PC-3 (cell line): ENCODE results near the gene NACC2. TPM values are rescaled to one million over a fixed set of nuclear protein-coding genes. Genes with fewer than 3 reads are reported as not detected.

ENCODE experiments used
- ATAC-seq: fragments of 200-7000 bp; cut with Tn5 transposase; 2 replicates; pipeline ENCODE4 v1.9.1; 2020; ENCODE audit warnings: mild to moderate bottlenecking, moderate library complexity
- BruUV-seq: library from RNA; stranded (reverse); fragments of 400-500 nt; replicated peaks from 2 replicates; lab custom pipeline; 2021; lab: Mats Ljungman, UMichigan
- CTCF ChIA-PET: fragments of 300-600 bp; sonication (Branson Sonifier 250); formaldehyde crosslinking; loops from one replicate; lab custom pipeline; 2022; ENCODE audit warnings: antibody characterized with exemption; lab: Charles Lee
- POLR2A ChIA-PET: fragments of 300-600 bp; sonication (Branson Sonifier 250); formaldehyde crosslinking; loops from one replicate; lab custom pipeline; 2022; ENCODE audit warnings: antibody characterized with exemption; ENCODE audit not compliant: unreplicated experiment; lab: Charles Lee
- DNase-seq: peaks from one replicate; pipeline ENCODE4 v3.0.0-alpha.2; 2015
- H2AFZ ChIP-seq: fragments of 300-600 bp; sonication (generic); 2 replicates; pipeline ENCODE4 v1.6.0; 2016; ENCODE audit warnings: antibody characterized with exemption, low read length
- H3F3A ChIP-seq: fragments of 300-600 bp; sonication (generic); one replicate; pipeline ENCODE4 v1.6.0; 2017; ENCODE audit warnings: antibody characterized with exemption, low read length, control low read depth, mild to moderate bottlenecking; ENCODE audit not compliant: unreplicated experiment
- H3K27ac ChIP-seq: fragments of 300-600 bp; sonication (generic); 2 replicates; pipeline ENCODE4 v1.5.1; 2016; ENCODE audit warnings: mild to moderate bottlenecking, low read length
- H3K27me3 ChIP-seq: fragments of 300-600 bp; sonication (generic); 2 replicates; pipeline ENCODE4 v1.6.1; 2016; ENCODE audit warnings: low read length, mixed read lengths
- H3K36me3 ChIP-seq: fragments of 300-600 bp; sonication (generic); 2 replicates; pipeline ENCODE4 v1.6.1; 2016; ENCODE audit warnings: low read depth, mixed run types, low read length, mixed read lengths
- H3K4me1 ChIP-seq: fragments of 300-600 bp; sonication (generic); 2 replicates; pipeline ENCODE4 v1.5.1; 2016; ENCODE audit warnings: low read length; ENCODE audit not compliant: insufficient read depth
- H3K4me2 ChIP-seq: fragments of 300-600 bp; sonication (generic); 2 replicates; pipeline ENCODE4 v1.6.0; 2016; ENCODE audit warnings: low read length
- H3K4me3 ChIP-seq: fragments of 300-600 bp; sonication (generic); 2 replicates; pipeline ENCODE4 v1.5.1; 2016; ENCODE audit warnings: mild to moderate bottlenecking, low read length, mixed read lengths
- H3K79me2 ChIP-seq: fragments of 300-600 bp; sonication (generic); 2 replicates; pipeline ENCODE4 v1.6.1; 2017; ENCODE audit warnings: low read length, mixed read lengths
- H3K9ac ChIP-seq: fragments of 300-600 bp; sonication (generic); 2 replicates; pipeline ENCODE4 v1.6.0; 2016; ENCODE audit warnings: mild to moderate bottlenecking, low read length
- H3K9me2 ChIP-seq: fragments of 300-600 bp; sonication (generic); replicated peaks from 2 replicates; pipeline ENCODE4 v1.6.1; 2016; ENCODE audit warnings: mixed run types, low read length, mixed read lengths
- H3K9me3 ChIP-seq: fragments of 300-600 bp; sonication (generic); 2 replicates; pipeline ENCODE4 v1.6.1; 2016; ENCODE audit warnings: low read length, mixed read lengths
- H4K20me1 ChIP-seq: fragments of 300-600 bp; sonication (generic); 2 replicates; pipeline ENCODE4 v1.6.1; 2016; ENCODE audit warnings: low read length, mixed read lengths
- EZH2 ChIP-seq: fragments of 300-600 bp; sonication (generic); IDR thresholded peaks from one replicate; pipeline ENCODE4 v1.6.1; 2017; ENCODE audit warnings: antibody characterized with exemption, mild to moderate bottlenecking, low read length; ENCODE audit not compliant: unreplicated experiment
- EZH2phosphoT487 ChIP-seq: fragments of 300-600 bp; sonication (generic); IDR thresholded peaks from 2 replicates; pipeline ENCODE4 v1.6.1; 2018; ENCODE audit warnings: mild to moderate bottlenecking, antibody characterized with exemption, low read length, borderline replicate concordance
- intact Hi-C: fragments of 100-400 bp; cut with micrococcal nuclease; formaldehyde crosslinking; loops from 2 replicates; pipeline ENCODE4 v1.9.0; 2023
- total RNA-seq: library from RNA; depleted of rRNA; stranded (reverse); fragments of >200 nt; gene quantifications from 2 replicates; pipeline ENCODE4 v1.2.3, GENCODE V29; 2014
- TF ChIP-seq, protein P1 (sequence below): fragments of 300-600 bp; sonication (generic); conservative IDR thresholded peaks from 2 replicates; pipeline ENCODE4 v1.5.1; 2017; ENCODE audit warnings: antibody characterized with exemption, low read depth, mild to moderate bottlenecking, low read length

The NACC2 gene
- total RNA-seq, 1 experiment from 2014 or later = 12.3 TPM

DNA sequence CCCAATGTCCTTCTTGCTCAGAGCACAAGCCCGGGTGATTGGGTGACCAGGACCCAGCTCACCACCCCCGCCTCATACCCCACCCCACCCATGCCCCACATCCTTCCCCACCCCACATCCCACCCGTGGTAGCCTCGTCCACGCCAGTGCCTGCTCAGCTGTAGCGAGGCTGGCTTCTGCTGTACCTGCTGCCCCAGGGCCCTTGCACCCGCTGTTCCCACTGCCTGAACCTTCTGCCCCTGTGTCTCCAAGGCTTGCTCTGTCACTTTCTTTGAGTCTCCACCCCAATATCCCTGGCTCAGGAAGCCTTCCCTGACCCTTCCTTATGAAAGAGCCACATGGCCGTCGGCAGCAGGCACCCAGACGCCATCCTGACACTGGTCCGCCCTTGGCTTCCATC lies 3.1 kb upstream of the NACC2 start:
- CTCF ChIA-PET = no interaction called here
- Histone ChIP-seq H3K36me3 (no peaks in the 10 kb centered on the region), H3K4me2 (no peak overlapping the region), H3K27me3 (no peaks in the 10 kb centered on the region), H4K20me1 (no peaks in the 10 kb centered on the region), H3K9ac (no peak overlapping the region), H3K4me3 (no peak overlapping the region), H2AFZ (no peak overlapping the region), H3K9me2 (no peaks in the 10 kb centered on the region), H3K79me2 (peaks cover 14% of the 10 kb centered on the region), H3K27ac (no peak overlapping the region), H3K9me3 (no peaks in the 10 kb centered on the region), H3F3A (no peaks in the 10 kb centered on the region), H3K4me1 (peaks cover 8% of the 10 kb centered on the region; the same call in 1 of the 2 replicates)
- TF ChIP-seq, protein P1, sequence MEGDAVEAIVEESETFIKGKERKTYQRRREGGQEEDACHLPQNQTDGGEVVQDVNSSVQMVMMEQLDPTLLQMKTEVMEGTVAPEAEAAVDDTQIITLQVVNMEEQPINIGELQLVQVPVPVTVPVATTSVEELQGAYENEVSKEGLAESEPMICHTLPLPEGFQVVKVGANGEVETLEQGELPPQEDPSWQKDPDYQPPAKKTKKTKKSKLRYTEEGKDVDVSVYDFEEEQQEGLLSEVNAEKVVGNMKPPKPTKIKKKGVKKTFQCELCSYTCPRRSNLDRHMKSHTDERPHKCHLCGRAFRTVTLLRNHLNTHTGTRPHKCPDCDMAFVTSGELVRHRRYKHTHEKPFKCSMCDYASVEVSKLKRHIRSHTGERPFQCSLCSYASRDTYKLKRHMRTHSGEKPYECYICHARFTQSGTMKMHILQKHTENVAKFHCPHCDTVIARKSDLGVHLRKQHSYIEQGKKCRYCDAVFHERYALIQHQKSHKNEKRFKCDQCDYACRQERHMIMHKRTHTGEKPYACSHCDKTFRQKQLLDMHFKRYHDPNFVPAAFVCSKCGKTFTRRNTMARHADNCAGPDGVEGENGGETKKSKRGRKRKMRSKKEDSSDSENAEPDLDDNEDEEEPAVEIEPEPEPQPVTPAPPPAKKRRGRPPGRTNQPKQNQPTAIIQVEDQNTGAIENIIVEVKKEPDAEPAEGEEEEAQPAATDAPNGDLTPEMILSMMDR = no peak
- TF ChIP-seq EZH2 (no peak), EZH2phosphoT487 (no peak)
- no TSS peak for BruUV-seq
- ATAC-seq = no peak
- intact Hi-C loops = no loop called here
- POLR2A ChIA-PET = no interaction called here
- no peak for DNase-seq

DNA sequence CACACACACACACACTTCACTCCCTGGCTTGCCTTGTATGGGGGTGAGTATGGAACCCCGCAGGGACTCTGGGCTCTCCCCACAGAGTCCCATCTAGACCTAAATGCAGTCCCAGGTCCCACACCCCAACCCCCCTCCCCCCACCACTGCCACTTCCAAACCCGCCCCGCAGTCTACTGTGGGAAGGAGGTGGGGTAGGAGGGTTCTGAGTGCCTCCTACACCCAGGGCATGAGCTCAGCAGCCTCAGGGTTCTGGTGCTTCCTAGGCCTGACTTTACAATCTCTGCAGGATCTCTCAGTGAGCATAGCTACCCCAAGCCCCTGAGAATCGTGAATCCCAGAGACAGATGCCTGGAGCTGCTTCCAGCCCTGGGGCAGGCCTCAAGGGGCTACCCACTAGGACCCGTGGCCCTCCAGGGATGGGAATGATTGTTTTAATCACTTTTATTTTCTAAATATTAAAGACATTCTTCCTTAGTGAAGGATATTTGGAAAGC lies 1.5 kb upstream of the NACC2 start:
- Histone ChIP-seq H2AFZ (no peak overlapping the region), H3K9ac (no peak overlapping the region), H3K36me3 (no peaks in the 10 kb centered on the region), H3F3A (no peaks in the 10 kb centered on the region), H4K20me1 (no peaks in the 10 kb centered on the region), H3K9me2 (no peaks in the 10 kb centered on the region), H3K9me3 (no peaks in the 10 kb centered on the region), H3K4me3 (no peak overlapping the region), H3K27ac (no peak overlapping the region), H3K27me3 (no peaks in the 10 kb centered on the region), H3K4me1 (peaks cover 9% of the 10 kb centered on the region; the same call in 1 of the 2 replicates), H3K79me2 (peaks cover 30% of the 10 kb centered on the region), H3K4me2 (no peak overlapping the region)
- TF ChIP-seq, protein P1 = no peak
- TF ChIP-seq EZH2 = no peak
- TF ChIP-seq EZH2phosphoT487 = no peak
- intact Hi-C loops = no loop called here
- POLR2A ChIA-PET = no interaction called here
- BruUV-seq = no TSS peak
- DNase-seq (no peak), ATAC-seq (no peak)
- CTCF ChIA-PET = interaction anchor here (0.6 kb wide), 1 partner anchor 13 kb away, joined by 5 read pairs; no protein-coding TSS in a partner anchor

DNA sequence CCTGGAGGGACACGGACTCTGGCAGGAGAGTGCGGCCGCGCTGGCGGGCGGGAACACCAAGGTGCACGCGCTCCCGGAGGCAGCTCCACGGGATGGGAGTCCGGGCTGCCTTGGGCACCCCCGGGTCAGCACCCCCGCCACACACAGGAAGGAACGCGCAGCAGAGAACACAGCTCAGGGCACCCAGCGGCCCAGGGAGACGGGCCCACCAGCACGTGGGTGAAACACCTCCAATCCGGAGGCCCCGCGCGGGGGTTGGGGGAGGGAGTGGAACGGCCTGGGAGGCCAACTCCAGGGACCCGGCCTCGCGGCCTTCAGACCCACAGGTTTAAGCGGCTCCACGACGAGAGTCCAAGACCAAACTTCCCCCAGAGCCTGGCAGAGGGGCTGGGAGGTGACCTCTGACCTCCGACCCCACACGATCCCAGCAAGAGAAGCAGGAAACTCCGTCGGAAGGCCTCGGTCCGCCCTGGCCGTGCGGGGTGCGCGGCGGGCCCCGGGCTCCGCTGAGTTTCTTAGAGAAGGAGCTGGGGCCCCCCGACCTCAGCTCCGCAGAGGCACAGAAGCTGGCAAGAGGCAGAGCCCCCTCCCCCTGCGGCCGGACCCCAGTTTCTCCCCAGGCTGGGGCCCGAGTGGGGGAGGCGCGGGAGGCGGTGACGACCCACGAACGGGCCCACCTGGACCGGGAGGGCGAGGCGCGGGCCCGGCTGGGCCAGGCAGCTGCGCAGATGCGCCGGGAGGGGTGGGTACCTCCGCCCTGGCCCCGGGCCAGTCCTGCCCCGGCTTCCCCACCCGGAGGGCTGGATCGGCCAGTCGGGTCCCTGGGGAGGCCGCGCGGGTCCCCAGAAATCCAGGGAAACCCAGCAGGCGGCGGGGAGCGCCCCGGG lies 851 bp downstream of the NACC2 start:
- peak; percentile 44 for DNase-seq
- peak; percentile 43 for ATAC-seq
- Histone ChIP-seq H2AFZ (peak overlapping the region; percentile 35; the same call in 1 of the 2 replicates), H3K4me1 (peaks cover 9% of the 10 kb centered on the region; the same call in 1 of the 2 replicates), H3K9ac (peak overlapping the region; percentile 71), H3K9me3 (no peaks in the 10 kb centered on the region), H3K4me2 (peak overlapping the region; percentile 93), H3K9me2 (no peaks in the 10 kb centered on the region), H3K36me3 (no peaks in the 10 kb centered on the region), H3K79me2 (peaks cover 49% of the 10 kb centered on the region), H3K27me3 (no peaks in the 10 kb centered on the region), H3K4me3 (peak overlapping the region; percentile 78), H4K20me1 (no peaks in the 10 kb centered on the region), H3K27ac (no peak overlapping the region), H3F3A (no peaks in the 10 kb centered on the region)
- CTCF ChIA-PET = no interaction called here
- no TSS peak for BruUV-seq
- intact Hi-C loops = no loop called here
- POLR2A ChIA-PET = no interaction called here
- TF ChIP-seq EZH2 (no peak), EZH2phosphoT487 (no peak)
- TF ChIP-seq, protein P1 = no peak
